ENCODE data around the gene EIF4EBP2. TPM values are rescaled to one million over a fixed set of nuclear protein-coding genes. Genes with fewer than 3 reads are reported as not detected.

EIF4EBP2 gene
- total RNA-seq, 2 experiments from 2014 or later: 56.1 to 68.7 TPM

DNA sequence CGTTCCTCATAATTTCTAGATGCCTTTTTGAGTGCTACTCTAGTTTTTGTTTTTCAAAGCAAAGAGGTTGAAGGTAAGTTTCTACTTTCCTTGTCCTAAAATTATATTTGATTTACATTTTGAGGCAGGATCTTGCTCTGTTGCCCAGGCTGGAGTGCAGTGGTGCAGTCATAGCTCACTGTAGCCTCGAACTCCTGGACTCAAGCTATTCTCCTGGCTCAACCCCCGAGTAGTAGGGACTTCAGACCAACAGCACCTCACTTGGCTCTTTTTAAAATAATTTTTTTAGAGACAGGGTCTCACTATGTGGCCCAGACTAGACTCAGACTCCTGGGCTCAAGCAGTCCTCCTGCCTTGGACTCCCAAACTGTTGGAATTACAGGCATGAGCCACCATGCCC is 14.8 kb downstream of the EIF4EBP2 start:
- Mint-ChIP-seq H3K9me3 (no peaks in the 10 kb centered on the region), H3K27ac (no peak overlapping the region), H3K4me1 (peaks cover 30% of the 10 kb centered on the region), H3K4me3 (no peak overlapping the region), H3K36me3 (ENCODE audit: low read depth) (peaks cover 55% of the 10 kb centered on the region), H3K27me3 (no peaks in the 10 kb centered on the region)
- POLR2A ChIA-PET: no interaction called here
- no peak for DNase-seq
- CTCF ChIA-PET: interaction anchor here (1.7 kb wide), 1 partner anchor 13 kb away, joined by 4 read pairs; no protein-coding TSS in a partner anchor

DNA sequence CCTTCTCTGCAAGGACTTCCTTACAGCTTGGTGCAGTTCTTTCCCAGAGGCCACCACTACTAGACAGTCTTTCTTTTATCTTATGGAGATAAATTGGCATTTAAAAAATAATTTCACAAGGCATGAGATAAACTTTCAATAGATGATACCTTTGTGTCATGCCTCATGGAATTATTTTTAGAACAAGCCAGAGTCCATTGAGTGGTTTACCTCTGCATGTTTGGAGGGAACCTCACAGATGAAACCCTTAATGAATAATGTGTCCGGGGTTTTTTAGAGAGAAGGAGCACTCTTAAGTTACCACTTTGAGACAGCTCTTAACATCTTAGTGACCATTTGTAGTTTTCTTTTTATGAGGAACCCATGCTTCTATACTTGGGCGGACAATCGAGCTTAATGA is 20.4 kb downstream of the EIF4EBP2 start:
- no peak overlapping the region for H3K4me3 Mint-ChIP-seq
- no peak overlapping the region for H3K27ac Mint-ChIP-seq
- DNase-seq: no peak
- no peaks in the 10 kb centered on the region for H3K9me3 Mint-ChIP-seq
- peaks cover 49% of the 10 kb centered on the region for H3K36me3 Mint-ChIP-seq (ENCODE audit: low read depth)
- CTCF ChIA-PET: interaction anchor here (1.2 to 1.3 kb wide), 2 partner anchors 11 to 19 kb away, joined by 4 to 5 read pairs; no protein-coding TSS in a partner anchor
- H3K4me1 Mint-ChIP-seq: no peaks in the 10 kb centered on the region
- POLR2A ChIA-PET: no interaction called here
- H3K27me3 Mint-ChIP-seq: no peaks in the 10 kb centered on the region

DNA sequence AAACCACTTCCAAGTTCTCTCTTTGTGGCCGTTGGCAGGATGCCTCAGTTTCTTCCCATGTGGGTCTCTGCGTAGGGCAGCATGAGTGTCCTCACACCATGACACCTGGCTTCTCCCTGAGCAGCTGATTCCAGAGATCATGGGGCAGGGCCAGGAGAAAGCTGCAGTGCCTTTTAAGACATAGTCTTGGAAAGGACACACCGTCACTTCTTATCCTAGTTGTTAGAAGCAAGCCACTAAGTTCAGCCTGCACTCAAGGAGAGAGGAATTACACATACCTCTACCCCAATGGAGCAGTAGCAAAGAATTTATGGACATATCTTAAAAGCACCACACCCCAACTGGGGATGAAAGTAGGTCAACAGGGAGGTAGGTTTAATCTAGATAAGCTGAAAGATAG is 21.2 kb downstream of the EIF4EBP2 start:
- CTCF ChIA-PET: interaction anchor here (0.5 to 2.0 kb wide), 4 partner anchors 11 to 60 kb away, joined by 3 to 4 read pairs (median 3); no protein-coding TSS in a partner anchor
- H3K36me3 Mint-ChIP-seq (ENCODE audit: low read depth): peaks cover 48% of the 10 kb centered on the region

DNA sequence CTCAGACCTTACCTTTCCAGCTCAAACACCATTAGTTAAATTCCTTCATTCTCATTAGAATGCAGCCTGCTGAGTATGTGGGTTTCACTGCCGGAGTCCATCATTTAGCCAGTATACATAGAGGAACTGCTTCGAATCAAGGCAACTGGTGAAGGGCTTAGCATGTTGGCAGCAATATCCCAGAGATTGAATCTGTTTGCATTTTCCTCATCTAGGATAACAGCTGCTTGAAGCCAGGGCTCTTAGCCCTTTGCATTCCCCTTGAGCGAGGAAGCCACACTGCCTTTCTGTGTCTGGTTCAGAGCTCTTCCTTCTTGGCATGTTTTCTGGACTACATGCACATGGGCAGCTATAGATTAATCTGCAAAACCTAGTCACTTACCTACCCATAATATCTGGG is 22.9 kb downstream of the EIF4EBP2 start:
- ChIA-PET POLR2A (no interaction called here), CTCF (interaction anchor here (1.1 to 1.2 kb wide), 2 partner anchors 10 to 23 kb away, joined by 3 read pairs; partner anchors contain the start of gene EIF4EBP2)
- DNase-seq: no peak
- Mint-ChIP-seq H3K4me3 (no peak overlapping the region), H3K36me3 (ENCODE audit: low read depth) (peaks cover 43% of the 10 kb centered on the region), H3K9me3 (no peaks in the 10 kb centered on the region), H3K27ac (no peak overlapping the region), H3K27me3 (no peaks in the 10 kb centered on the region), H3K4me1 (peaks cover 2% of the 10 kb centered on the region)

More for the DNA sequence above, 21.2 kb downstream of the EIF4EBP2 start:
- H3K27ac Mint-ChIP-seq: no peak overlapping the region
- no peaks in the 10 kb centered on the region for H3K9me3 Mint-ChIP-seq
- no peak overlapping the region for H3K4me3 Mint-ChIP-seq
- POLR2A ChIA-PET: no interaction called here
- no peaks in the 10 kb centered on the region for H3K4me1 Mint-ChIP-seq
- DNase-seq: no peak
- no peaks in the 10 kb centered on the region for H3K27me3 Mint-ChIP-seq

DNA sequence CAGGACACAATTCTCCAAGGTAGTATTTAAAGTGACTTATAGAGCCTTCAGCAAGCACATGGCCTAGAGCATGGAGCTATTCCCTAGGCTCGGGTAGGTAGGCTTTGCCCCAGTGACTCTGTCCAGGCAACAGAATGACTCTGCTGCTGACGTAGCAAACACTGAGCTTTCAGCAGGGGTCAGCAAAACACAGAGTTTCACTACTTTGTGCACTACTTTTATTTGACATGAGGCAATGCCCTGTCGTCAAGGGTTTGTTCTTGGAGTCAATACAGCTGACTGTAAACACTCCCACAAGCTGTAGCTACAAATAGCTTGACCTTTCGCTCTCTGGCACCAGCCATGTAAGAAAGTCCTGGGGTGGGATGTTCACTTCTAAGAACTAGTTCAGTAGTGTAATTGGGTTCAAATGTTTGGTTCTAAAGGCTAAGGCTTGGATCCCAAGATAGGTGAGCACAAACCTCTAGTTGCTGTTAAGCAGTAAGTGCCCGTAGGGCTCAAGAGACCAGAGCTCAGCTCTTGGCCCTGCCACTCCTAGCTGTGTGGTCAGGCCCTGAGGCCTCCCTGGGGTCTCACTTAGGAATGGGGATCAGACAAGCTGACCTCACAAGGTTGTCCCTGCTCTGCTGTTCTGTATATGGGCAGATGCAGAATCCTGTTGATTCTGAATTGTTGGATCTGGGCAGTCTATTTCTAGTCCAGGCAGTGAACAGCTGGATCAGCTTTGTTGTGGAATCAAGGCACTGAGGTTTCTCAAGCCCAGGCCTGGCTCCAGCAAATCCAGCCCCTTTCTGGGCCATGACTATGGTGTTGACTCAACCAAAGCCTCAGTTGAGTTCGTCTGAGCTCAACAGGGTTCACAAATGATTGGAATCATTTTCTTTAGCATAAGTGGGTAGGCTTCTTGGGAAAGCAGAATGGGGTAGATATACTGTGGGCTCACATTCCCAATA is 26.8 kb downstream of the EIF4EBP2 start:
- H3K4me1 Mint-ChIP-seq: peaks cover 25% of the 10 kb centered on the region
- H3K36me3 Mint-ChIP-seq (ENCODE audit: low read depth): peaks cover 11% of the 10 kb centered on the region
- no peak for DNase-seq
- peak overlapping the region; percentile 46 for H3K27ac Mint-ChIP-seq
- CTCF ChIA-PET: interaction anchor here (0.8 to 2.6 kb wide), 4 partner anchors 11 to 33 kb away, joined by 3 to 10 read pairs (median 4); partner anchors contain the start of gene NODAL
- no peak overlapping the region for H3K4me3 Mint-ChIP-seq
- POLR2A ChIA-PET: no interaction called here
- no peaks in the 10 kb centered on the region for H3K27me3 Mint-ChIP-seq
- H3K9me3 Mint-ChIP-seq: no peaks in the 10 kb centered on the region

DNA sequence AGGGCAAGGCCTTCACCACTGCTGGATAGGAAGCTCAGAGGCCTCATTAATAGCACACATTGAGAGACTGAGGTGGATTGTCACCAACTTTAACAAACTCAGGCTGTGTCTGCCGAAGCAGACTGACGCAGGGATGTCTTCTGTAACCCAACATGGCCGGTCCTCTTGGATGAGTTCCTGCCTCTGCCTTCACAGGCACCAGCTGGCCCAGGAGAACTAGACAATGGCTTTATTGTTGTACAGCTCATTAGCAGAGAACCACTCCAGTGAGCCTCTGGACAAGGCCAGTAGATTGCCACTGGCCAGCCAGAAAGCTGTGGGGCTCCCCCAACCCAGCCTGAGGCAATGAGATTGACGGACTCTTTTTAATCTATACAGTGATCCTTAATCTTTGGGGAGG is 28.2 kb downstream of the EIF4EBP2 start:
- ChIA-PET CTCF (interaction anchor here (1.2 to 2.6 kb wide), 2 partner anchors 9 to 27 kb away, joined by 4 to 10 read pairs; partner anchors contain the start of gene NODAL), POLR2A (no interaction called here)
- Mint-ChIP-seq H3K4me3 (peak overlapping the region; percentile 72), H3K27me3 (peaks cover 4% of the 10 kb centered on the region), H3K36me3 (ENCODE audit: low read depth) (peaks cover 11% of the 10 kb centered on the region), H3K9me3 (no peaks in the 10 kb centered on the region), H3K4me1 (peaks cover 25% of the 10 kb centered on the region), H3K27ac (peak overlapping the region; percentile 86)
- no peak for DNase-seq

DNA sequence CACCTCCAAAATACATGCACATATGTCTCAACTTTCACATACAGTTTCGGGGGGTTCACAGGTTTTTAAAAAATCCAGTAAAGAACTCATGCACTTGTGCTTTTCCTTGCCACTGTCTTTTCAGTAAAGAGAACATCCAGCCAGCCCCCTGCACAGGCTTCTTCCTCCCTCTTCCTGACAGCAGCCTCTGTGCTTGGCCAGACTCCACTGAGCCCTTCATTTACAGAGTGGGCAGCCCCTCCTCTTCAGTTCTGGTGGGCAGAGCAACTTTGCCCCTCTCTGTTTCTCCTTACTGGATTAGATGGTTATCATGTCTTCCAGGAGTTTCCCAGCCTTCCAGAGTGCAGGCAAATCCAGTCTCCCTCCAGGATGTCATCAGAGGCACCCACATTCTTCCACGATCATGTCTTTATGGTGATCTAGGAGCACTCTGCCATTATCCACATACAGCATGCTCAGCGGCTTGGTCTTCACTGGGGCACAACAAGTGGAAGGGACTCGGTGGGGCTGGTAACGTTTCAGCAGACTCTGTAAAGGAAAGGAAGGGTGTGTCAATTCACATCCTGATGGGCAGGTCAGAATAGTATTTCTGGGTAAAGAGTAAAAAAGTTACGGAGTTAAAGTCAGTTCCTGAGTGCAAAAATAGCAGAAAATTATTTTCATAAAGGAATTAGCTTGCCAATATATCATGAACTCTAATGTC is 28.8 kb downstream of the EIF4EBP2 start:
- Mint-ChIP-seq H3K36me3 (ENCODE audit: low read depth) (peaks cover 11% of the 10 kb centered on the region), H3K9me3 (no peaks in the 10 kb centered on the region), H3K4me1 (peaks cover 25% of the 10 kb centered on the region), H3K4me3 (peak overlapping the region; percentile 72), H3K27ac (peak overlapping the region; percentile 86), H3K27me3 (peaks cover 8% of the 10 kb centered on the region)
- CTCF ChIA-PET: interaction anchor here (1.2 kb wide), 1 partner anchor 28 kb away, joined by 4 read pairs; no protein-coding TSS in a partner anchor
- DNase-seq: peak; percentile 16
- POLR2A ChIA-PET: no interaction called here

DNA sequence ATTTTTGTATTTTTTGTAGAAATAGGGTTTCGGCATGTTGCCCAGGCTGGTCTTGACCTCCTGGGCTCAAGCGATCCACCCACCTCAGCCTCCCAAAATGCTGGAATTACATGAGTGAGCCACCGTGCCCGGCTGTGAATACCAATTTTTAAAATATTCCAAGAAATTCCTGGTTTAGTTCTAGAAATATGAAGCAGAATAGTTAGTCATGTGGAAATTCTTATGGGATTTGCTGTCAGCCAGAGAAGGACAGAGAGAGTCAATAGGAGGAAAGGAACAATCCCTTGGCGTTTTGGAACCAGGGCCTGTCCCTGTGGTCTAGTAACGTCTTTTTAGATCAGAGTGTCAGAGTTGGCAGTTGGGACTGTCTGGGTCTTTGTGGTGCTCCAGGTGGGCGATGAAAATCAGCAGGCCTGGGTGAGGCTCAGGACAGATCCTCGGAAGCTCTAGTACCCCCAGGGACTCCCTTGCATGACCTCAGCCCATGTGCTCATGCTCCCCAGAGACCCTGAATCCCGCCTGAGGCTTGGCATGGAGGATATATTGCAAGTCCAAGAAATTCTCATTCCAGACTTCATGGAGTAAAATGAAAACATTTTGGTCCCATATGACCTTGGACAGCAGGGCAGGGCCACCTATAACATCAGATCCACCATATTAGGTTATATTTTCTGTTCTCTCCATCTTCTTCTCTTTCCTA is 29.8 kb downstream of the EIF4EBP2 start:
- POLR2A ChIA-PET: no interaction called here
- Mint-ChIP-seq H3K27me3 (peaks cover 14% of the 10 kb centered on the region), H3K4me3 (no peak overlapping the region), H3K9me3 (no peaks in the 10 kb centered on the region), H3K4me1 (peaks cover 25% of the 10 kb centered on the region), H3K27ac (peak overlapping the region; percentile 15), H3K36me3 (ENCODE audit: low read depth) (peaks cover 9% of the 10 kb centered on the region)
- CTCF ChIA-PET: interaction anchor here (0.6 to 1.4 kb wide), 2 partner anchors 29 to 514 kb away, joined by 4 to 8 read pairs; no protein-coding TSS in a partner anchor
- no peak for DNase-seq

DNA sequence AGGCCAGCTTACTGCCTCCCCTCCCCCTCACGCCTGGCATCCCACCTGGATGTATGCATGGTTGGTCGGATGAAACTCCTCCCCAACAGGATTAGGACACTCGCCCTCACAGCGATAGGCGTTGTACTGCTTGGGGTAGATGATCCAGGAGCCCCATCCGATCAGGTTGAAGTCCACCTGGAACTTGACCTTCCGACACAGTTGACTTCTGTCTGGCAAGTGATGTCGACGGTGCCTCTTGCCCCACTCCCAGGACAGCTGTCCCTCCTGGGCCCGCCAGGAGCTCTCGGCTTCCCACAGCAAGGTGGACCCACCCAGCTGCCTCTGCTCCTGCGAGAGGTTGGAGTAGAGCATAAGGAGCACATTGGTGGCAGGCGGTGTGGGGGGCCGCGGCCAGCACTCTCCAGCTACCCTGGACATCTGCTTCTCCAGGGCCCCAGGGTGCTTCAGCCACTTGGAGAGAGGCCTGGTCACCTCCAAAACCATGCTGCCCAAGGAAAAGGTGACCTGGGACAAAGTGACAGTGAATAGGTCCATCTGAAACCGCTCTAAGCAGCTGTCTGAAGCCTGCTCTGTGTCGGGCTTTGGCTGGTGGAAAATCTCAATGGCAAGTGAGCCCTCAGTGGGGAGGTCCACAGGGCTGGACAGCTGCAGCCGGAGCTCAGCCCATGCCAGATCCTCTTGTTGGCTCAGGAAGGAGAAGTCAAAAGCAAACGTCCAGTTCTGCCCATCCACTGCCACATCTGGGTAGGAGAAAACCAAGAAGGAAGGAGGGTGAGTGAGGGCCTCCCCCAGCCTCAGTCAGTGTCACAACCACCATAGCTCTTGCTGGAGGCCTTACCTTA is 31.5 kb downstream of the EIF4EBP2 start:
- CTCF ChIA-PET: interaction anchor here (1.4 to 1.5 kb wide), 2 partner anchors 11 to 31 kb away, joined by 4 to 8 read pairs; no protein-coding TSS in a partner anchor
- Mint-ChIP-seq H3K4me1 (peaks cover 25% of the 10 kb centered on the region), H3K4me3 (no peak overlapping the region), H3K27me3 (peaks cover 29% of the 10 kb centered on the region), H3K36me3 (ENCODE audit: low read depth) (peaks cover 3% of the 10 kb centered on the region), H3K27ac (no peak overlapping the region), H3K9me3 (no peaks in the 10 kb centered on the region)
- POLR2A ChIA-PET: no interaction called here
- DNase-seq: no peak

DNA sequence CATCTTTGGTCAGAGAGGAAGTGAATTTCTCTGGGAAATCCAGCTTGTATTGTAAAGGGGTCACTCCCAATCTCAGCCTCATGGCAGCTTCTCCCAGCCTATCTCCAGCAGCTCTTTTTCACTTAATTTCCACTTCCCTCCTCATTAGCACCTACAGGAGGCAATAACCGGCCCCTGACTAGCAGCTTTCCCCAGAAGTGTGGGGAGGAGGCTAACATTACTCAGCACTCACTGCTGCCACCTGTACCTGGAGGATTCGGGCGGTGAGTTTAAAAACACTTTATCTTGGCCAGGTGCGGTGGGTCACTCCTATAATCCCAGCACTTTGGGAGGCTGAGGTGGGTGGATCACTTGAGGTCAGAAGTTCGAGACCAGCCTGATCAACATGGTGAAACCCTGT is 33.8 kb downstream of the EIF4EBP2 start:
- Mint-ChIP-seq H3K27ac (no peak overlapping the region), H3K27me3 (peaks cover 49% of the 10 kb centered on the region), H3K36me3 (ENCODE audit: low read depth) (no peaks in the 10 kb centered on the region), H3K9me3 (no peaks in the 10 kb centered on the region), H3K4me1 (peaks cover 19% of the 10 kb centered on the region), H3K4me3 (no peak overlapping the region)
- ChIA-PET CTCF (interaction anchor here (1.0 kb wide), 1 partner anchor 11 kb away, joined by 3 read pairs; no protein-coding TSS in a partner anchor), POLR2A (no interaction called here)
- no peak for DNase-seq

DNA sequence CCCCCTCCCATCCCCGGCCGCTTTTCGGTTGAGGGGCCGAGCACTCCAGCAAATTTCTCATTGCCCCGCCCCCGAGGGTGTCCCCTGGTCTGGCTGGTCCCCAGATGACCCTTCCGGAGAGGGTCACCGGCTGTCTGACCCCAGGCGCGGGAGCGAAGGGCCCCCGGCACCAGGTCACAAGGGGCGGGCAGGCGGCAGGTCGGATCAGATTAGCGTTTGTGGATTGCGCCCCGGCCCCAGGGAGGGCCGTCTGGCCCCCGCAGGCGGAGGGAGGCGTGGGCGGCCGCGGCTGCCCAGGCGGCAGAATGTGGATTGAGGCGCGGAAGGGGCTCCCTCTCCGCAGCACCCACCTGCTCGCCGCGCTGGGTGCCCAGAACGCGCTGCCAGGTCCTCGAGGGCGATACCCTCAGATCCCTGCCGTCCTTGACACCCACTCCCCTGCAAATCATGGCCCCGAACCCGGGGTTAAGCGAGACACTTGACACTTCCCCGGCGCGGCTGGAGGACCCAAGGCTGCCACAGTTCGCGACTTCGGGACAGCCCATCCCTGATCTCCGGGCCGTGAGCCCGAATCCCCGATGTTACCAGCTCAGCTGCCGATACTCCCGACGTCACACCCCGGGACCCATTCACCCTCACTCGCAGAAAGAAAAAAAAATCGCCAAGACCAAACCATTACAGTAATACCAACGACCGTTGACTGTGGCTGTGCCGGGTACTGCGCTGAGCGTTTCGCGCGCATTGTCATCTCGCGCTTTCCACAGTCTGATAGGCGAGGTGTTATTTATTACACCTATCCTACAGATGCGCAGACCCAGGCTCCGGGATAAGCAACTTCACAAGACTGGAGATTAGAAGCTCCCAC is 36.6 kb downstream of the EIF4EBP2 start:
- DNase-seq: peak; percentile 10
- H3K9me3 Mint-ChIP-seq: no peaks in the 10 kb centered on the region

More for the DNA sequence above, 36.6 kb downstream of the EIF4EBP2 start:
- no peak overlapping the region for H3K27ac Mint-ChIP-seq
- H3K36me3 Mint-ChIP-seq (ENCODE audit: low read depth): no peaks in the 10 kb centered on the region
- peaks cover 6% of the 10 kb centered on the region for H3K4me1 Mint-ChIP-seq
- peak overlapping the region; percentile 14 for H3K4me3 Mint-ChIP-seq
- ChIA-PET POLR2A (no interaction called here), CTCF (interaction anchor here (1.2 to 2.1 kb wide), 2 partner anchors 10 to 83 kb away, joined by 3 to 10 read pairs; no protein-coding TSS in a partner anchor)
- peaks cover 59% of the 10 kb centered on the region for H3K27me3 Mint-ChIP-seq
